Measurements from ENCODE around the gene RORB.

- TF ChIP-seq CTCF (IDR thresholded peaks at IDR 0.05) (no peak), POLR2A (IDR thresholded peaks at IDR 0.05) (no peak)
Observed at GRCh38 chr9:74736646-74737045, 239.5 kb downstream of the RORB start.

Data from body of pancreas (tissue), 4 donors.